GM23338 (cell line): ENCODE results near the gene TMCC1.

Source experiments
- CREB1 ChIP-seq: fragments of 250-450 bp; sonication (Bioruptor Pico); IDR thresholded peaks from 2 replicates; pipeline ENCODE4 v1.5.0; 2020; ENCODE audit warnings: low read depth, mild to moderate bottlenecking, moderate library complexity
- EZH2phosphoT487 ChIP-seq: fragments of 200-600 bp; sonication (generic); IDR thresholded peaks from one replicate; pipeline ENCODE4 v1.8.1; 2018; ENCODE audit warnings: antibody characterized with exemption; ENCODE audit not compliant: unreplicated experiment
- POLR2AphosphoS5 ChIP-seq: IDR thresholded peaks from 2 replicates; pipeline ENCODE4 v1.6.1; 2016; ENCODE audit warnings: antibody characterized with exemption, low read depth
- TF ChIP-seq, protein P1 (sequence below), 2 experiments: fragments of 200-600 bp in 1 of 2; sonication (generic) in 1 of 2; conservative IDR thresholded peaks; 2 replicates each; pipeline versions ENCODE4 v1.5.1 to v1.6.1; 2016 to 2017; ENCODE audit warnings: antibody characterized with exemption in 2 of 2, low read depth in 2 of 2, mild to moderate bottlenecking in 2 of 2, moderate library complexity in 1 of 2

DNA sequence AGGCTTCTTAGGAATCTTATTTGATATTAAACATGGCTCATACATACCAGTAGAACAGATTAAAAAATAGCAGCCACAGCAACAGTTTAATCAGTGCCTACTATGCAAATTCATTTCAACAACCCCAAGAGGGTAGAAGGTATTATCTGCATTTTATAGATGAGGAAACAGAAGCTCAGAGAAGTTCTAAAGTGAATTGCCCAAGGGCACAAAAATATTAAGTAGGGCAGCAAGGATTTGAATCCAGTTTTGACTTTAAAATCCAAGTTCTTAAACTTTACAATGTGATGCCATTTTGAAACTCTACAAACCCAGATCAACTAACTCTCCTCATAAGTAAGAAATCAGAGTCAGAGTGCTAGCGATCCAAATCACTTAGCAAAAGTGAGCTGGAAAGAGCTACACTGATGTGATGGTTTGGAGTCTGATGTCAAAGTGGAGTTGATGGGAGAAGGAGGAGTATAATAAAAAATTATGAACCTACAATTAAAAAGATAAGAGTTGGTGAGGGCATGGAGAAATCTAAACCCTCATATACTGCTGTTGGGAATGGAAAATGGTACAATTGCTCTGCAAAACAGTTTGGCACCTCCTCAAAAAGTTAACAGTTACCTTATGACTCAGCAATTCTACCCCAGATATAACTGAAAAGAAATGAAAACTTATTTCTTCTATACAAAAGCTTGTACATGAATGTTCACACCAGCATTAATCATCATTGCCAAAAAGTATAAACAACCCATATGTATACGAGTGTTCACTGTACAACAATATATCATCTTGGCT lies 236.1 kb downstream of the TMCC1 start:
- TF ChIP-seq, protein P1, sequence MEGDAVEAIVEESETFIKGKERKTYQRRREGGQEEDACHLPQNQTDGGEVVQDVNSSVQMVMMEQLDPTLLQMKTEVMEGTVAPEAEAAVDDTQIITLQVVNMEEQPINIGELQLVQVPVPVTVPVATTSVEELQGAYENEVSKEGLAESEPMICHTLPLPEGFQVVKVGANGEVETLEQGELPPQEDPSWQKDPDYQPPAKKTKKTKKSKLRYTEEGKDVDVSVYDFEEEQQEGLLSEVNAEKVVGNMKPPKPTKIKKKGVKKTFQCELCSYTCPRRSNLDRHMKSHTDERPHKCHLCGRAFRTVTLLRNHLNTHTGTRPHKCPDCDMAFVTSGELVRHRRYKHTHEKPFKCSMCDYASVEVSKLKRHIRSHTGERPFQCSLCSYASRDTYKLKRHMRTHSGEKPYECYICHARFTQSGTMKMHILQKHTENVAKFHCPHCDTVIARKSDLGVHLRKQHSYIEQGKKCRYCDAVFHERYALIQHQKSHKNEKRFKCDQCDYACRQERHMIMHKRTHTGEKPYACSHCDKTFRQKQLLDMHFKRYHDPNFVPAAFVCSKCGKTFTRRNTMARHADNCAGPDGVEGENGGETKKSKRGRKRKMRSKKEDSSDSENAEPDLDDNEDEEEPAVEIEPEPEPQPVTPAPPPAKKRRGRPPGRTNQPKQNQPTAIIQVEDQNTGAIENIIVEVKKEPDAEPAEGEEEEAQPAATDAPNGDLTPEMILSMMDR (conservative IDR thresholded peaks at IDR 0.05; ENCODE audit: low read depth in 2 of 2), result no peak
- TF ChIP-seq CREB1 (CRISPR knock-in tag) (no peak), EZH2phosphoT487 (no peak), POLR2AphosphoS5 (no peak)
